IPS-20b (cell line): Measurements from ENCODE around the gene LUZP1.

ENCODE experiments used
- H3K27ac ChIP-seq: one replicate; pipeline ENCODE4 v1.5.1; 2013; ENCODE audit warnings: low read length
- H3K27me3 ChIP-seq: 2 replicates; pipeline ENCODE4 v1.6.1; 2013; ENCODE audit warnings: mild to moderate bottlenecking, low read length, inconsistent platforms; ENCODE audit not compliant: insufficient read depth
- H3K36me3 ChIP-seq: 2 replicates; pipeline ENCODE4 v1.6.1; 2013; ENCODE audit warnings: low read depth, mild to moderate bottlenecking, inconsistent platforms, low read length, moderate library complexity; ENCODE audit not compliant: insufficient read depth
- H3K4me1 ChIP-seq: 2 replicates; pipeline ENCODE4 v1.6.1; 2013; ENCODE audit warnings: mild to moderate bottlenecking, control low read depth, inconsistent platforms, low read length, moderate library complexity; ENCODE audit not compliant: insufficient read depth
- H3K4me3 ChIP-seq: 2 replicates; pipeline ENCODE4 v1.5.1; 2013; ENCODE audit warnings: mild to moderate bottlenecking, low read length, inconsistent platforms
- H3K9ac ChIP-seq: 2 replicates; pipeline ENCODE4 v1.6.1; 2013; ENCODE audit warnings: low read depth, mild to moderate bottlenecking, inconsistent platforms, low read length, moderate library complexity
- H3K9me3 ChIP-seq: 2 replicates; pipeline ENCODE4 v1.6.1; 2013; ENCODE audit warnings: mild to moderate bottlenecking, low read depth, low read length, inconsistent platforms; ENCODE audit not compliant: insufficient read depth

The LUZP1 gene

GRCh38 chr1:23103001-23103889, 65.4 kb downstream of the LUZP1 start:
- Histone ChIP-seq H3K9me3 (no peaks in the 10 kb centered on the region), H3K9ac (no peak overlapping the region), H3K4me3 (no peak overlapping the region), H3K27me3 (no peaks in the 10 kb centered on the region), H3K4me1 (peaks cover 18% of the 10 kb centered on the region; the same call in 1 of the 2 replicates), H3K36me3 (peaks cover 28% of the 10 kb centered on the region), H3K27ac (no peak overlapping the region)

GRCh38 chr1:23102289-23102688, 66.4 kb downstream of the LUZP1 start:
- no peak overlapping the region for H3K9ac ChIP-seq
- peaks cover 23% of the 10 kb centered on the region for H3K36me3 ChIP-seq
- no peaks in the 10 kb centered on the region for H3K27me3 ChIP-seq
- H3K27ac ChIP-seq: no peak overlapping the region
- H3K9me3 ChIP-seq: no peaks in the 10 kb centered on the region
- no peak overlapping the region for H3K4me3 ChIP-seq
- H3K4me1 ChIP-seq: peaks cover 18% of the 10 kb centered on the region; the same call in 1 of the 2 replicates

GRCh38 chr1:23101887-23102286, 66.8 kb downstream of the LUZP1 start:
- H3K27me3 ChIP-seq: no peaks in the 10 kb centered on the region
- no peak overlapping the region for H3K27ac ChIP-seq
- no peaks in the 10 kb centered on the region for H3K9me3 ChIP-seq
- peaks cover 18% of the 10 kb centered on the region; the same call in 1 of the 2 replicates for H3K4me1 ChIP-seq
- no peak overlapping the region for H3K9ac ChIP-seq
- peaks cover 24% of the 10 kb centered on the region for H3K36me3 ChIP-seq
- no peak overlapping the region for H3K4me3 ChIP-seq

- Histone ChIP-seq H3K9ac (no peak overlapping the region), H3K9me3 (no peaks in the 10 kb centered on the region), H3K4me3 (no peak overlapping the region), H3K27ac (no peak overlapping the region), H3K36me3 (peaks cover 17% of the 10 kb centered on the region), H3K4me1 (peaks cover 18% of the 10 kb centered on the region; the same call in 1 of the 2 replicates), H3K27me3 (no peaks in the 10 kb centered on the region)
These were observed 67.4 kb downstream of the LUZP1 start for GRCh38 chr1:23101101-23101827.

GRCh38 chr1:23100074-23100748, 68.4 kb downstream of the LUZP1 start:
- H3K27me3 ChIP-seq: no peaks in the 10 kb centered on the region
- H3K36me3 ChIP-seq: peaks cover 10% of the 10 kb centered on the region
- peaks cover 18% of the 10 kb centered on the region; the same call in 1 of the 2 replicates for H3K4me1 ChIP-seq
- no peak overlapping the region for H3K9ac ChIP-seq
- no peak overlapping the region for H3K4me3 ChIP-seq
- no peak overlapping the region for H3K27ac ChIP-seq
- no peaks in the 10 kb centered on the region for H3K9me3 ChIP-seq

- Histone ChIP-seq H3K4me3 (no peak overlapping the region), H3K36me3 (peaks cover 20% of the 10 kb centered on the region), H3K9me3 (no peaks in the 10 kb centered on the region), H3K4me1 (peaks cover 18% of the 10 kb centered on the region; the same call in 1 of the 2 replicates), H3K27me3 (no peaks in the 10 kb centered on the region), H3K27ac (no peak overlapping the region), H3K9ac (no peak overlapping the region)
These were observed 69.5 kb downstream of the LUZP1 start for GRCh38 chr1:23099171-23099536.

GRCh38 chr1:23098463-23099170, 70.0 kb downstream of the LUZP1 start:
- Histone ChIP-seq H3K4me1 (peaks cover 18% of the 10 kb centered on the region; the same call in 1 of the 2 replicates), H3K27ac (no peak overlapping the region), H3K9ac (no peak overlapping the region)

GRCh38 chr1:23097316-23097715, 71.3 kb downstream of the LUZP1 start:
- no peak overlapping the region for H3K4me3 ChIP-seq
- H3K27ac ChIP-seq: no peak overlapping the region
- no peak overlapping the region for H3K9ac ChIP-seq
- H3K27me3 ChIP-seq: no peaks in the 10 kb centered on the region
- H3K4me1 ChIP-seq: peaks cover 14% of the 10 kb centered on the region; the same call in 1 of the 2 replicates
- H3K36me3 ChIP-seq: peaks cover 39% of the 10 kb centered on the region
- H3K9me3 ChIP-seq: no peaks in the 10 kb centered on the region

More at GRCh38 chr1:23098463-23099170, 70.0 kb downstream of the LUZP1 start:
- Histone ChIP-seq H3K4me3 (no peak overlapping the region), H3K9me3 (no peaks in the 10 kb centered on the region), H3K36me3 (peaks cover 26% of the 10 kb centered on the region), H3K27me3 (no peaks in the 10 kb centered on the region)

- Histone ChIP-seq H3K27me3 (no peaks in the 10 kb centered on the region), H3K9me3 (no peaks in the 10 kb centered on the region), H3K4me1 (no peaks in the 10 kb centered on the region), H3K27ac (no peak overlapping the region), H3K9ac (no peak overlapping the region), H3K36me3 (peaks cover 80% of the 10 kb centered on the region), H3K4me3 (no peak overlapping the region)
These were observed 76.2 kb downstream of the LUZP1 start for GRCh38 chr1:23092447-23092846.

- Histone ChIP-seq H3K36me3 (peaks cover 85% of the 10 kb centered on the region), H3K4me3 (no peak overlapping the region), H3K4me1 (no peaks in the 10 kb centered on the region), H3K27ac (no peak overlapping the region), H3K9ac (no peak overlapping the region), H3K9me3 (no peaks in the 10 kb centered on the region), H3K27me3 (no peaks in the 10 kb centered on the region)
These were observed 77.1 kb downstream of the LUZP1 start for GRCh38 chr1:23091545-23091944.

- Histone ChIP-seq H3K9ac (no peak overlapping the region), H3K27ac (no peak overlapping the region), H3K4me1 (no peaks in the 10 kb centered on the region), H3K27me3 (no peaks in the 10 kb centered on the region), H3K36me3 (peaks cover 95% of the 10 kb centered on the region), H3K9me3 (no peaks in the 10 kb centered on the region), H3K4me3 (no peak overlapping the region)
These were observed 78.6 kb downstream of the LUZP1 start for GRCh38 chr1:23090056-23090455.
